Adrenal gland (tissue), 5 donors: ENCODE data around the gene MYO10.

Source experiments
- POLR2A ChIP-seq, 2 donors: fragments of 450-650 bp; IDR thresholded peaks; one replicate each; pipeline ENCODE4 v1.6.1; 2017; ENCODE audit warnings: antibody characterized with exemption in 2 of 2, mild to moderate bottlenecking in 2 of 2, moderate library complexity in 1 of 2
- TF ChIP-seq, protein P1 (sequence below), 6 experiments: fragments of 450-650 bp in 4 of 6; fragments of 200-600 bp in 2 of 6; sonication (generic) in 1 of 6; IDR thresholded peaks; 1 replicate in 5 of 6; 2 replicates in 1 of 6; pipeline versions ENCODE4 v1.5.1 to v1.8.0; 2016 to 2021; ENCODE audit warnings: antibody characterized with exemption in 6 of 6, mild to moderate bottlenecking in 2 of 6, moderate library complexity in 1 of 6
- donor health status: DM: no; HTN: no; CAD: no.

DNA sequence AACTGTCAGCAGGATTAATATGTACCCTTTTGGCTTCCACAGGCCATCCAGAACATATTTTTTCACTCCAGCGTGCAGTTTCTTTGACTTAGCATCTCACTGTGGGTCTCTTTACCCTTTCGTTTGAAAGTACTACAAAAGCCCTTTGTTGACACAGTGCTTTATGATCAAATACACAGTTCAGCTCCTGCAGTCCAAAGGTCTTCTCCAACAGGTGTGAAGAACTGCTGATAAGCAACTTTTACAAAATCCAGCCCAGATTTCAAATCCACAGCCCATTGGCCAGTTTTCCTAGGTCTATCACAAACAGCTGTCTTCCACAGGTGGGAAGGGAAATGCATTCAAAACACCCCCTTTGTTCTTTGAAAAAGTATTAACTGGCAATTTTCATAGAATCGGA, 54.8 kb downstream of the MYO10 start:
- TF ChIP-seq, protein P1, sequence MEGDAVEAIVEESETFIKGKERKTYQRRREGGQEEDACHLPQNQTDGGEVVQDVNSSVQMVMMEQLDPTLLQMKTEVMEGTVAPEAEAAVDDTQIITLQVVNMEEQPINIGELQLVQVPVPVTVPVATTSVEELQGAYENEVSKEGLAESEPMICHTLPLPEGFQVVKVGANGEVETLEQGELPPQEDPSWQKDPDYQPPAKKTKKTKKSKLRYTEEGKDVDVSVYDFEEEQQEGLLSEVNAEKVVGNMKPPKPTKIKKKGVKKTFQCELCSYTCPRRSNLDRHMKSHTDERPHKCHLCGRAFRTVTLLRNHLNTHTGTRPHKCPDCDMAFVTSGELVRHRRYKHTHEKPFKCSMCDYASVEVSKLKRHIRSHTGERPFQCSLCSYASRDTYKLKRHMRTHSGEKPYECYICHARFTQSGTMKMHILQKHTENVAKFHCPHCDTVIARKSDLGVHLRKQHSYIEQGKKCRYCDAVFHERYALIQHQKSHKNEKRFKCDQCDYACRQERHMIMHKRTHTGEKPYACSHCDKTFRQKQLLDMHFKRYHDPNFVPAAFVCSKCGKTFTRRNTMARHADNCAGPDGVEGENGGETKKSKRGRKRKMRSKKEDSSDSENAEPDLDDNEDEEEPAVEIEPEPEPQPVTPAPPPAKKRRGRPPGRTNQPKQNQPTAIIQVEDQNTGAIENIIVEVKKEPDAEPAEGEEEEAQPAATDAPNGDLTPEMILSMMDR (IDR thresholded peaks at IDR 0.05) = no peak
- TF ChIP-seq POLR2A (IDR thresholded peaks at IDR 0.05) = no peak
